WTC11 (cell line): ENCODE measurements around the gene SHTN1. TPM values are rescaled to one million over a fixed set of nuclear protein-coding genes. Genes with fewer than 3 reads are reported as not detected.

ENCODE experiments used
- CREB1 ChIP-seq: sonication (generic); formaldehyde crosslinking; IDR thresholded peaks from 2 replicates; pipeline ENCODE4 v1.8.0; 2023; ENCODE audit warnings: mild to moderate bottlenecking, missing genetic modification reagents
- EMX1 ChIP-seq: fragments of 250-450 bp; sonication (Bioruptor Pico); IDR thresholded peaks from 2 replicates; pipeline ENCODE4 v1.8.0; 2021; ENCODE audit warnings: mild to moderate bottlenecking
- FOXJ3 ChIP-seq: sonication (generic); formaldehyde crosslinking; IDR thresholded peaks from 2 replicates; pipeline ENCODE4 v1.9.0; 2021; ENCODE audit warnings: missing genetic modification reagents, mild to moderate bottlenecking, borderline replicate concordance
- FOXP1 ChIP-seq: sonication (generic); formaldehyde crosslinking; IDR thresholded peaks from 2 replicates; pipeline ENCODE4 v1.8.0; 2022; ENCODE audit warnings: missing genetic modification reagents, mild to moderate bottlenecking, moderate library complexity, borderline replicate concordance
- GRHL2 ChIP-seq: fragments of 250-450 bp; sonication (Bioruptor Pico); IDR thresholded peaks from 2 replicates; pipeline ENCODE4 v1.8.0; 2022; ENCODE audit warnings: mild to moderate bottlenecking, moderate library complexity; ENCODE audit not compliant: insufficient replicate concordance, severe bottlenecking
- NR1H2 ChIP-seq: sonication (generic); formaldehyde crosslinking; IDR thresholded peaks from 2 replicates; pipeline ENCODE4 v1.9.0; 2021; ENCODE audit warnings: mild to moderate bottlenecking, moderate library complexity, missing genetic modification reagents
- RELA ChIP-seq: sonication (generic); formaldehyde crosslinking; IDR thresholded peaks from 2 replicates; pipeline ENCODE4 v1.8.1; 2022; ENCODE audit warnings: missing genetic modification reagents, mild to moderate bottlenecking, borderline replicate concordance
- RORB ChIP-seq: fragments of 250-450 bp; sonication (Bioruptor Pico); IDR thresholded peaks from 2 replicates; pipeline ENCODE4 v1.9.0; 2021; ENCODE audit warnings: mild to moderate bottlenecking
- TCF7 ChIP-seq: sonication (generic); formaldehyde crosslinking; IDR thresholded peaks from 2 replicates; pipeline ENCODE4 v1.8.0; 2022; ENCODE audit warnings: mild to moderate bottlenecking, low read depth, missing genetic modification reagents, moderate library complexity
- ZBTB21 ChIP-seq: sonication (generic); formaldehyde crosslinking; IDR thresholded peaks from 2 replicates; pipeline ENCODE4 v1.8.1; 2023; ENCODE audit warnings: mild to moderate bottlenecking, missing genetic modification reagents, borderline replicate concordance
- ZBTB43 ChIP-seq: sonication (generic); formaldehyde crosslinking; IDR thresholded peaks from 2 replicates; pipeline ENCODE4 v1.8.1; 2023; ENCODE audit warnings: mild to moderate bottlenecking, missing genetic modification reagents
- ZNF232 ChIP-seq: sonication (generic); formaldehyde crosslinking; IDR thresholded peaks from 2 replicates; pipeline ENCODE4 v1.8.0; 2022; ENCODE audit warnings: mild to moderate bottlenecking, missing genetic modification reagents
- ZNF281 ChIP-seq: sonication (generic); formaldehyde crosslinking; IDR thresholded peaks from 2 replicates; pipeline ENCODE4 v1.8.0; 2023; ENCODE audit warnings: mild to moderate bottlenecking, missing genetic modification reagents
- ZNF671 ChIP-seq: fragments of 250-450 bp; sonication (Bioruptor Pico); IDR thresholded peaks from 2 replicates; pipeline ENCODE4 v1.8.0; 2021; ENCODE audit warnings: mild to moderate bottlenecking
- total RNA-seq: library from RNA; stranded (reverse); gene quantifications from 3 replicates; pipeline ENCODE4 v1.2.3, GENCODE V29; 2021
- TF ChIP-seq, protein P1 (sequence below): sonication (generic); formaldehyde crosslinking; conservative IDR thresholded peaks from 2 replicates; pipeline ENCODE4 v1.8.1; 2023; ENCODE audit warnings: mild to moderate bottlenecking, low read depth, missing genetic modification reagents, moderate library complexity
- TF ChIP-seq, protein P2 (sequence below): sonication (generic); formaldehyde crosslinking; IDR thresholded peaks from 2 replicates; pipeline ENCODE4 v1.8.1; 2023; ENCODE audit warnings: mild to moderate bottlenecking, missing genetic modification reagents, borderline replicate concordance
- TF ChIP-seq, protein P3 (sequence below): sonication (generic); formaldehyde crosslinking; IDR thresholded peaks from 2 replicates; pipeline ENCODE4 v1.8.1; 2023; ENCODE audit warnings: mild to moderate bottlenecking, moderate library complexity, missing genetic modification reagents
- TF ChIP-seq, protein P4 (sequence below): fragments of 250-450 bp; sonication (Bioruptor Pico); IDR thresholded peaks from 2 replicates; pipeline ENCODE4 v1.9.0; 2021; ENCODE audit warnings: moderate library complexity, mild to moderate bottlenecking, inconsistent platforms, borderline replicate concordance
- TF ChIP-seq, protein P5 (sequence below): sonication (generic); formaldehyde crosslinking; IDR thresholded peaks from 2 replicates; pipeline ENCODE4 v1.8.0; 2022; ENCODE audit warnings: mild to moderate bottlenecking, missing genetic modification reagents
- TF ChIP-seq, protein P6 (sequence below): sonication (generic); formaldehyde crosslinking; IDR thresholded peaks from 2 replicates; pipeline ENCODE4 v1.8.1; 2023; ENCODE audit warnings: mild to moderate bottlenecking, missing genetic modification reagents, moderate library complexity
- TF ChIP-seq, protein P7 (sequence below): sonication (generic); formaldehyde crosslinking; IDR thresholded peaks from 2 replicates; pipeline ENCODE4 v1.8.0; 2022; ENCODE audit warnings: mild to moderate bottlenecking, missing genetic modification reagents

SHTN1 gene
- total RNA-seq, 1 experiment from 2014 or later, result 11.0 TPM

DNA sequence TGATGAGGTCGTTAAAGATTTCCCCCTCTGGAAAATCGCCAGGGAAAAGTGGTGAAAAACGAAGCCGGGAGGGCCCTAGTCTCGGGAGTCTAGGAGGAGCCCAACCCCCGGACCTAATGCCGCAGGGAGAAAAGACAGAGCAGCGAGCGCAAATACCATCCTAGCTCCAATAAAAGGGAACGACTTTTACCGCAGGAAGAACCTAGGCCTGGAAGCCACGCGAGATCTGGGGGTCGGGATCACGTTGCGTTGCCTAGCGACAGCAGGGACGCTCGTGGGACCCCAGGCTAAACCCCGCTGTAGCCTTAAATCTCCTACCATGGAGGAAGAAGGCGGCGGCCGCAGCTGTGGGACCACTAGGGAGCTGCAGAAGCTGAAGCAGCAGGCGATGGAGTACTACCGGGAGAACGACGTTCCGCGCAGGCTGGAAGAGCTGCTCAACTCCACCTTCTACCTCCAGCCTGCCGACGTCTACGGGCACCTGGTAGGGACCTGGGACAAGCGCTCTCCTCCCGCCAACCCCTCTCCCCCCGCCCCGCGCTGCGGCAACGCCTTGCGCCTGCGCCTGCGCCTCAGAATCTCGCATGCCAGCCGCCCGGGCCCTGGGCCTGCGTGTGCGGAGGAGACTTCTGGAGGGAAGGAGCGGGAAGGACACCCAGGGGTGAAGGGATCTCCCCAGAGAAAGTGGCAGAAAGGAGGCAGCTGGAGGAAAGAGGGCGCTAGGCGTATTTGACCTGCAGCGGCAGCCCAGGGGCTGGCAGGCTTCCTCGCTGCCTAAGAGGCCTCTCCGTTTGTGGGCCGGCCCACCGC, 155.5 kb downstream of the SHTN1 start, which contains the start of gene ENO4 (continued):
- TF ChIP-seq, protein P1, sequence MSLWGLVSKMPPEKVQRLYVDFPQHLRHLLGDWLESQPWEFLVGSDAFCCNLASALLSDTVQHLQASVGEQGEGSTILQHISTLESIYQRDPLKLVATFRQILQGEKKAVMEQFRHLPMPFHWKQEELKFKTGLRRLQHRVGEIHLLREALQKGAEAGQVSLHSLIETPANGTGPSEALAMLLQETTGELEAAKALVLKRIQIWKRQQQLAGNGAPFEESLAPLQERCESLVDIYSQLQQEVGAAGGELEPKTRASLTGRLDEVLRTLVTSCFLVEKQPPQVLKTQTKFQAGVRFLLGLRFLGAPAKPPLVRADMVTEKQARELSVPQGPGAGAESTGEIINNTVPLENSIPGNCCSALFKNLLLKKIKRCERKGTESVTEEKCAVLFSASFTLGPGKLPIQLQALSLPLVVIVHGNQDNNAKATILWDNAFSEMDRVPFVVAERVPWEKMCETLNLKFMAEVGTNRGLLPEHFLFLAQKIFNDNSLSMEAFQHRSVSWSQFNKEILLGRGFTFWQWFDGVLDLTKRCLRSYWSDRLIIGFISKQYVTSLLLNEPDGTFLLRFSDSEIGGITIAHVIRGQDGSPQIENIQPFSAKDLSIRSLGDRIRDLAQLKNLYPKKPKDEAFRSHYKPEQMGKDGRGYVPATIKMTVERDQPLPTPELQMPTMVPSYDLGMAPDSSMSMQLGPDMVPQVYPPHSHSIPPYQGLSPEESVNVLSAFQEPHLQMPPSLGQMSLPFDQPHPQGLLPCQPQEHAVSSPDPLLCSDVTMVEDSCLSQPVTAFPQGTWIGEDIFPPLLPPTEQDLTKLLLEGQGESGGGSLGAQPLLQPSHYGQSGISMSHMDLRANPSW (CRISPR knock-in tag), result no peak
- TF ChIP-seq, protein P2, sequence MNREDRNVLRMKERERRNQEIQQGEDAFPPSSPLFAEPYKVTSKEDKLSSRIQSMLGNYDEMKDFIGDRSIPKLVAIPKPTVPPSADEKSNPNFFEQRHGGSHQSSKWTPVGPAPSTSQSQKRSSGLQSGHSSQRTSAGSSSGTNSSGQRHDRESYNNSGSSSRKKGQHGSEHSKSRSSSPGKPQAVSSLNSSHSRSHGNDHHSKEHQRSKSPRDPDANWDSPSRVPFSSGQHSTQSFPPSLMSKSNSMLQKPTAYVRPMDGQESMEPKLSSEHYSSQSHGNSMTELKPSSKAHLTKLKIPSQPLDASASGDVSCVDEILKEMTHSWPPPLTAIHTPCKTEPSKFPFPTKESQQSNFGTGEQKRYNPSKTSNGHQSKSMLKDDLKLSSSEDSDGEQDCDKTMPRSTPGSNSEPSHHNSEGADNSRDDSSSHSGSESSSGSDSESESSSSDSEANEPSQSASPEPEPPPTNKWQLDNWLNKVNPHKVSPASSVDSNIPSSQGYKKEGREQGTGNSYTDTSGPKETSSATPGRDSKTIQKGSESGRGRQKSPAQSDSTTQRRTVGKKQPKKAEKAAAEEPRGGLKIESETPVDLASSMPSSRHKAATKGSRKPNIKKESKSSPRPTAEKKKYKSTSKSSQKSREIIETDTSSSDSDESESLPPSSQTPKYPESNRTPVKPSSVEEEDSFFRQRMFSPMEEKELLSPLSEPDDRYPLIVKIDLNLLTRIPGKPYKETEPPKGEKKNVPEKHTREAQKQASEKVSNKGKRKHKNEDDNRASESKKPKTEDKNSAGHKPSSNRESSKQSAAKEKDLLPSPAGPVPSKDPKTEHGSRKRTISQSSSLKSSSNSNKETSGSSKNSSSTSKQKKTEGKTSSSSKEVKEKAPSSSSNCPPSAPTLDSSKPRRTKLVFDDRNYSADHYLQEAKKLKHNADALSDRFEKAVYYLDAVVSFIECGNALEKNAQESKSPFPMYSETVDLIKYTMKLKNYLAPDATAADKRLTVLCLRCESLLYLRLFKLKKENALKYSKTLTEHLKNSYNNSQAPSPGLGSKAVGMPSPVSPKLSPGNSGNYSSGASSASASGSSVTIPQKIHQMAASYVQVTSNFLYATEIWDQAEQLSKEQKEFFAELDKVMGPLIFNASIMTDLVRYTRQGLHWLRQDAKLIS, result no peak
- TF ChIP-seq RELA (CRISPR knock-in tag) (no peak), FOXP1 (peak; percentile 66), ZNF232 (CRISPR knock-in tag) (no peak), FOXJ3 (CRISPR knock-in tag) (no peak), GRHL2 (CRISPR knock-in tag) (no peak), ZBTB43 (no peak), ZNF671 (CRISPR knock-in tag) (no peak), EMX1 (CRISPR knock-in tag) (no peak), ZBTB21 (CRISPR knock-in tag) (0 out of 2 replicates have a peak, but pooled peaks have one; percentile 19), RORB (no peak), ZNF281 (CRISPR knock-in tag) (no peak), NR1H2 (CRISPR knock-in tag) (no peak), CREB1 (CRISPR knock-in tag) (no peak), TCF7 (CRISPR knock-in tag) (no peak)
- TF ChIP-seq, protein P3, sequence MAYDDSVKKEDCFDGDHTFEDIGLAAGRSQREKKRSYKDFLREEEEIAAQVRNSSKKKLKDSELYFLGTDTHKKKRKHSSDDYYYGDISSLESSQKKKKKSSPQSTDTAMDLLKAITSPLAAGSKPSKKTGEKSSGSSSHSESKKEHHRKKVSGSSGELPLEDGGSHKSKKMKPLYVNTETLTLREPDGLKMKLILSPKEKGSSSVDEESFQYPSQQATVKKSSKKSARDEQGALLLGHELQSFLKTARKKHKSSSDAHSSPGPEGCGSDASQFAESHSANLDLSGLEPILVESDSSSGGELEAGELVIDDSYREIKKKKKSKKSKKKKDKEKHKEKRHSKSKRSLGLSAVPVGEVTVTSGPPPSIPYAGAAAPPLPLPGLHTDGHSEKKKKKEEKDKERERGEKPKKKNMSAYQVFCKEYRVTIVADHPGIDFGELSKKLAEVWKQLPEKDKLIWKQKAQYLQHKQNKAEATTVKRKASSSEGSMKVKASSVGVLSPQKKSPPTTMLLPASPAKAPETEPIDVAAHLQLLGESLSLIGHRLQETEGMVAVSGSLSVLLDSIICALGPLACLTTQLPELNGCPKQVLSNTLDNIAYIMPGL (CRISPR knock-in tag), result peak; percentile 67
- TF ChIP-seq, protein P4, sequence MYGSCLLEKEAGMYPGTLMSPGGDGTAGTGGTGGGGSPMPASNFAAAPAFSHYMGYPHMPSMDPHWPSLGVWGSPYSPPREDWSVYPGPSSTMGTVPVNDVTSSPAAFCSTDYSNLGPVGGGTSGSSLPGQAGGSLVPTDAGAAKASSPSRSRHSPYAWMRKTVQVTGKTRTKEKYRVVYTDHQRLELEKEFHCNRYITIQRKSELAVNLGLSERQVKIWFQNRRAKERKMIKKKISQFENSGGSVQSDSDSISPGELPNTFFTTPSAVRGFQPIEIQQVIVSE (CRISPR knock-in tag), result no peak
- TF ChIP-seq, protein P5, sequence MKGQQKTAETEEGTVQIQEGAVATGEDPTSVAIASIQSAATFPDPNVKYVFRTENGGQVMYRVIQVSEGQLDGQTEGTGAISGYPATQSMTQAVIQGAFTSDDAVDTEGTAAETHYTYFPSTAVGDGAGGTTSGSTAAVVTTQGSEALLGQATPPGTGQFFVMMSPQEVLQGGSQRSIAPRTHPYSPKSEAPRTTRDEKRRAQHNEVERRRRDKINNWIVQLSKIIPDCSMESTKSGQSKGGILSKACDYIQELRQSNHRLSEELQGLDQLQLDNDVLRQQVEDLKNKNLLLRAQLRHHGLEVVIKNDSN (CRISPR knock-in tag), result no peak
- TF ChIP-seq, protein P6, sequence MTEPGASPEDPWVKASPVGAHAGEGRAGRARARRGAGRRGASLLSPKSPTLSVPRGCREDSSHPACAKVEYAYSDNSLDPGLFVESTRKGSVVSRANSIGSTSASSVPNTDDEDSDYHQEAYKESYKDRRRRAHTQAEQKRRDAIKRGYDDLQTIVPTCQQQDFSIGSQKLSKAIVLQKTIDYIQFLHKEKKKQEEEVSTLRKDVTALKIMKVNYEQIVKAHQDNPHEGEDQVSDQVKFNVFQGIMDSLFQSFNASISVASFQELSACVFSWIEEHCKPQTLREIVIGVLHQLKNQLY, result no peak
- TF ChIP-seq, protein P7, sequence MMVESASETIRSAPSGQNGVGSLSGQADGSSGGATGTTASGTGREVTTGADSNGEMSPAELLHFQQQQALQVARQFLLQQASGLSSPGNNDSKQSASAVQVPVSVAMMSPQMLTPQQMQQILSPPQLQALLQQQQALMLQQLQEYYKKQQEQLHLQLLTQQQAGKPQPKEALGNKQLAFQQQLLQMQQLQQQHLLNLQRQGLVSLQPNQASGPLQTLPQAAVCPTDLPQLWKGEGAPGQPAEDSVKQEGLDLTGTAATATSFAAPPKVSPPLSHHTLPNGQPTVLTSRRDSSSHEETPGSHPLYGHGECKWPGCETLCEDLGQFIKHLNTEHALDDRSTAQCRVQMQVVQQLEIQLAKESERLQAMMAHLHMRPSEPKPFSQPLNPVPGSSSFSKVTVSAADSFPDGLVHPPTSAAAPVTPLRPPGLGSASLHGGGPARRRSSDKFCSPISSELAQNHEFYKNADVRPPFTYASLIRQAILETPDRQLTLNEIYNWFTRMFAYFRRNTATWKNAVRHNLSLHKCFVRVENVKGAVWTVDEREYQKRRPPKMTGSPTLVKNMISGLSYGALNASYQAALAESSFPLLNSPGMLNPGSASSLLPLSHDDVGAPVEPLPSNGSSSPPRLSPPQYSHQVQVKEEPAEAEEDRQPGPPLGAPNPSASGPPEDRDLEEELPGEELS (CRISPR knock-in tag), result no peak; the same call in 1 of the 2 replicates
